ENCODE measurements around the gene SLC12A9.
"Not testable (repeated sequence)": the region's sequence is repeated elsewhere in the genome, so short reads cannot be mapped to it uniquely, and the experiment has no call there.

Gene SLC12A9

DNA sequence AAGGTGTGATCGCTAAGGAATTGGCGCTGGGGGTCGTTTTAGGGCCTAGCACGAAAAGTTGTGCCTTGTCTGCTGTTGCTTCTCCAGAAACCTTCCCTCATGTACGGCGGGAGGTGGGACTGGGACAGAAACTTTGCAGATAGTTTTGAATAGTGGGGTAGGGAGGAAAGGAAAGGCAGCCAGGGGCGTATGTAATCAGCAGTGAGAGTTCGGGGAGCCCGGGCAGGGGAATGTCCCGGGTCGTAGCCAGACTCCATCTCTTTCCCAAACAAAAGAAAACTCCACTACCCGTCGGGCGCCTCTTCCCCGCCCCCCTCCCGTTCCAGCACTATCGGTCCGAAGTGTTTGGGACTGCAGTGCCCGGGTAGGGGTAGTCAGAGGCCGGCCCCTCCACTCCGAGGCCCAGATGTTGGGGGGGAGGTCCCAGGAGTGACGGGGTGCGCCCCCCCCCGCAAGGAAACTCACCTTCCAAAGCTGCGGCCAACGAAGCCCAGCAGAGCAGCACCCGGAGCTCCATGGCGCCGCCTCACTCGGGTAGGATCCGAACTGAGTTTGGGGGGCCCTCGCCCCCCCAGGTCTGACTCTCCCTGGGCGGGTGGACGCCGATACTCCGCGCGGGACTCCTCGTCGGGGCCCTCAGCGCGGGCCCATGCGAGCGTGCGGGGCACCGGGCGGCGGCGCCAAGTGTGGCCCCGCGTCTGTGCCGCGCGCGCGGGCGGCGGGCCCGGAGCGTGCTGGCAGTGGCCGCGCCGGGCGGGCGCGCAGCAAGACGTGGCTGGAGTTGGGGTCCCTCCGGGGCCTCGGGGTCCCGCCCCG is 25.8 kb upstream of the SLC12A9 start:
- DNase-seq, result no peak

DNA sequence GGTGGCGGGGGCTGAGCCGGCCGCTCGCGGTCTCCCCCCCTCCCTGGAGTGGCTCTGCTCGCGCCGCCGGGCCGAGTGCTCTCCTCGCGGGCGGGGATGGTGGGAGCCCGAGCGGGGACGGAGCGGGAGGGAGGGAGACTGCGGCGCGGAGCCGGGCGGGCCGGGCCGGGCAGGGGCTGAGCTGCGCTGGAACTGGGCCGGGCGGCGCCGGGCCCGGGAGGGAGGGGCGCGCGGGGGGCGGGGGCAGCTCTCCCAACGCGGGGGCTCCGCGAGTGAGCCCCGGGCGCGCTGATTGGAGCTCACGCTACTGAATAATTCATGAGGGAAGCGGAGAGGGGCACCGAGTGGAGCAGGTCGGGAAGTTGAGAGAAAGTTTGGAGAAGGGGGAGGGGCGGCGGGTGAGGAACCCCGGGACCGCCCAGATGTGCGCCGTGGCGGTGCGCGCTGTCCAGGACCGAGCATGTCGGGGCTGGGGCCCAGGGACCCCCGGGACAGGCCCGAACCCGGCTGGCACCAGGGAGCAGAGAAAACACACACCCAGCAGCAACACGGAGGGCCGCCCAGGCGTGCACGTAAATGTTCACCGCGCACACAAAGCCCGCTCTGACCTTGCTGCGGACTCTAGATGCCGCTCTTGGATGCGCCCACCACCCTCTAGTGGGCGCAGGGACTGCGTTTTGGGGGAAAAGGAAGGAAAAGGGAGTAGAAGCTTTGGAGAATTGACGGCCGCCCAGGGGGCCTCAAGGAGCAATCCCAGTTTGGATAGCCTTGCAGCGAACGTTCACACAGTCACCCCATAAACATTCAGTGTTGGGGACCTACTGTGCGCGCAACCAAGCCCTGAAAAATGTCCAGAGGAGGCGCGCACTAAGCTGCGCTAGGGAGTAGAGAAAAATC is 24.9 kb upstream of the SLC12A9 start, which contains the start of gene EPHB4:
Gene EPHB4, minus strand, starts transcription at position 194 of the 897 bp plus-strand sequence. CDS start 493 bp downstream, outside the sequence.
- peak; percentile 72 for DNase-seq

DNA sequence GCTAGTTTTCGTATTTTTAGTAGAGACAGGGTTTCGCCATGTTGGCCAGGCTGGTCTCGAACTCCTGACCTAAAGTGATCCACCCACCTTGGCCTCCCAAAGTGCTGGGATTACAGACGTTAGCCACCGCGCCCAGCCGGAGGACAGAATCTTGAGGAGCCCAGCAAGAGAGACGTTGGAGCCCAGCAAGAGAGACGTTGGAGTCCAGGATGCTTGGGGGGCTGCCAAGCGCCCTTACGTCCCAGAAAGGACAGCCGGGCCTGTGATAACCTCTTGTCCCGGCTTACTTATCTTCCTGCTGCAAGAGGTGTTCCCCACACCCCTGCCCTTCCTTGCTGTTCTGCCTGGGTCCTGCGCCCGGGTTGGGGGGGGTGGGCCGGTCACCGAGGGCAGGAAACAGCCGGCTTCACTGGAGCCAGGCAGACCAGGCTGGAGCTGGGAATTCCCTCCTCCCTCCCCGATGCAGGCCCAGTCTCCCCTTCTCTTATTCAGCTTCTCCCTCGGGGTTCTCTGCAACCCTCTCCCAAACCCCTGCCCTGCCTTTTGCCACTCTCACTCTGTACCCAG is 23.3 kb upstream of the SLC12A9 start:
- DNase-seq, result no peak

GRCh38 chr7:100830396-100830795 is 22.1 kb upstream of the SLC12A9 start:
- no peak for DNase-seq

GRCh38 chr7:100832281-100832633 is 20.3 kb upstream of the SLC12A9 start:
- DNase-seq, result no peak

DNA sequence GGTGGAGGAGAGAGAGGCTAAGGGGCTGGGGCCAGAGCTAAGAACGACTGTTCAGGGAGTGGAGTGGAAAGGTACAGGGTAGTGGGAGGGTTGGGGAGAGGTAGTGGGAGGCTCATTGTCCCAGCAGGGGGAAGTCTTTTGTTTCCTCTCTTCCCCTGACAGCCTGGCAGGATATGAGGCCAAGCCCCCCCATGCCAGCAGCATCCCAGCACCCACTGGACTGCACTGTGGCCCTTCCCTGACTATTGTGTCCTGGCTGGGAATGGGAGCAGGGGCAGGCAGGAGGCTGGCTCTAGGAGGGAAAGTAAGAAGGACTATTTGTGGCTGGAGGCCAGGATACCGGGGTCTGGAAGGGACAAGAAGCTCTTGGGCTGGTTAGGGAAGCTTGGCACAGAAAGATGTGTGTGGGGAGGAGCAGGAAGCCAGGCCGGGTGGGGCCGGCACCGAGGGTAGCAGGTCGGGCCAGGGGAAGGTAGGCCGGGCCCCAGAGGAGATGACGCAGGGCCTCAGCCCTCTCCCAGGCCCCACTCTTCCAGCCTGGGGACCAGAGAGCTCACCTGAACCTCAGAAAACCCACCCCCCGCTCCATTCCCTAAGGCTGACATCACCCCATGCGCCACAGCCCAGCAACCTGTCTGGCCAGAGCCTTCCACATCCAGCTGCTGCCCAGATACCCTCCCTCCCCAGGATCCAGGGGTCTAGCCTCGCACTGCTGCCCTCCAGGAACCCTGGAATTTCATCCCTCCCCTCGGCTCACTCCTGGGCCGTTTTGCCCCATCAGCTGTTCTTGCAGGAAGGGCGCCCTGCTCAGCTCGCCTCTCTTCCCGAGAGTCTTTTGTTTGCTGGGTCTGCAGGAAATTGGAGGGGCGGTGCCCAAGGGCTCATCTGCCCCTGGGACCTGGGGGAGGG is 16.4 kb upstream of the SLC12A9 start:
- DNase-seq, result no peak

GRCh38 chr7:100836812-100837098 is 15.8 kb upstream of the SLC12A9 start:
- no peak for DNase-seq

GRCh38 chr7:100837099-100837836 is 15.2 kb upstream of the SLC12A9 start:
- peak; percentile 80 for DNase-seq

- no peak for DNase-seq
These were observed 13.2 kb upstream of the SLC12A9 start for GRCh38 chr7:100839361-100839760.

- no peak for DNase-seq
These were observed 11.9 kb upstream of the SLC12A9 start for GRCh38 chr7:100840470-100841100.

GRCh38 chr7:100847360-100847759 is 5.2 kb upstream of the SLC12A9 start:
- DNase-seq, result no peak

GRCh38 chr7:100854146-100854895 is 1.8 kb downstream of the SLC12A9 start:
- DNase-seq, result no peak

- DNase-seq, result not testable (repeated sequence)
These were observed 2.4 kb downstream of the SLC12A9 start for GRCh38 chr7:100854899-100855298.

GRCh38 chr7:100855515-100855914 is 3.0 kb downstream of the SLC12A9 start:
- no peak for DNase-seq

GRCh38 chr7:100856871-100857282 is 4.4 kb downstream of the SLC12A9 start:
- DNase-seq, result no peak

- DNase-seq, result no peak
These were observed 7.3 kb downstream of the SLC12A9 start for GRCh38 chr7:100859856-100860255.

- no peak for DNase-seq
These were observed 8.4 kb downstream of the SLC12A9 start for GRCh38 chr7:100860702-100861615.

- DNase-seq, result no peak
These were observed 9.1 kb downstream of the SLC12A9 start for GRCh38 chr7:100861616-100861985.

GRCh38 chr7:100863406-100863950 is 11.0 kb downstream of the SLC12A9 start:
- no peak for DNase-seq

Data from DMS 273 treated with DMSO at 0.1 percent for 48 hours (cell line).